Measurements from ENCODE around the gene VPS8.
"Not testable (repeated sequence)": the region's sequence is repeated elsewhere in the genome, so short reads cannot be mapped to it uniquely, and the experiment has no call there.

Gene VPS8

DNA sequence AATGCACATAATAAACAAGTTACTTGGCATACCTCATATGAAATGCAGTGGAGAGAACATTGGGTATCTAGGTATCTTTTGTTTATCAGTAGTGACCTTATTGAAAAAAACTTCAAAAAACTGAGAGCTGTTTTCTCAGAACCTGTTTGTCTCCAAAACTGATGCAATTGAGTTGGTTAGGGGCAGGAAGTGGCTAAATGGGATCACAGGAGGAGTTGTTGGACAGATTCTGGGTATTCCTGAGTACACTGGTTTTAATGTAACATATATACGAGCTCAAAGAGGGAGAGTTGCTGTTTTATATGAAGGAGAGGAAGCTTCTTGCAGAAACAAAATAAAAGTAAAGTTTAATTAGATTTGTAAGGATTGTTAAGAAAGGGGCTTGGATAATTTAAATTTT lies 181.4 kb downstream of the VPS8 start:
- Histone ChIP-seq H3K9ac (ENCODE audit: low read length) (no peak overlapping the region), H3K27me3 (ENCODE audit: control insufficient read depth, insufficient read depth, low read length) (no peaks in the 10 kb centered on the region), H3K9me3 (ENCODE audit: control insufficient read depth, insufficient read depth, low read depth, low read length) (no peaks in the 10 kb centered on the region), H3K4me3 (ENCODE audit: low read depth, low read length) (no peak overlapping the region), H3K36me3 (ENCODE audit: control insufficient read depth, insufficient read depth, low read length) (peaks cover 26% of the 10 kb centered on the region), H3K4me1 (ENCODE audit: control insufficient read depth, insufficient read depth, low read length) (no peaks in the 10 kb centered on the region), H3K27ac (ENCODE audit: low read depth, low read length) (no peak overlapping the region)

DNA sequence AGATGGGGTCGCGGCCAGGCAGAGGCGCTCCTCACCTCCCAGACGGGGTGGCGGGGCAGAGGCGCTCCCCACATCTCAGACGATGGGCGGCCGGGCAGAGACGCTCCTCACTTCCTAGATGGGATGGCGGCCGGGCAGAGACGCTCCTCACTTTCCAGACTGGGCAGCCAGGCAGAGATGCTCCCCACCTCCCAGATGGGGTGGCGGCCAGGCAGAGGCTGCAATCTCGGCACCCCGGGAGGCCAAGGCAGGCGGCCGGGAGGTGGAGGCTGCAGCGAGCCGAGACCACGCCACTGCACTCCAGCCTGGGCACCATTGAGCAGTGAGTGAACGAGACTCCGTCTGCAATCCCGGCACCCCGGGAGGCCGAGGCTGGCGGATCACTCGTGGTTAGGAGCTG lies 191.9 kb downstream of the VPS8 start:
- H3K36me3 ChIP-seq (ENCODE audit: control insufficient read depth, insufficient read depth, low read length) = peaks cover 29% of the 10 kb centered on the region
- H3K4me3 ChIP-seq (ENCODE audit: low read depth, low read length); H3K9me3 ChIP-seq (ENCODE audit: control insufficient read depth, insufficient read depth, low read depth, low read length); H3K27ac ChIP-seq (ENCODE audit: low read depth, low read length); H3K4me1 ChIP-seq (ENCODE audit: control insufficient read depth, insufficient read depth, low read length); H3K27me3 ChIP-seq (ENCODE audit: control insufficient read depth, insufficient read depth, low read length); H3K9ac ChIP-seq (ENCODE audit: low read length): not testable (repeated sequence)

DNA sequence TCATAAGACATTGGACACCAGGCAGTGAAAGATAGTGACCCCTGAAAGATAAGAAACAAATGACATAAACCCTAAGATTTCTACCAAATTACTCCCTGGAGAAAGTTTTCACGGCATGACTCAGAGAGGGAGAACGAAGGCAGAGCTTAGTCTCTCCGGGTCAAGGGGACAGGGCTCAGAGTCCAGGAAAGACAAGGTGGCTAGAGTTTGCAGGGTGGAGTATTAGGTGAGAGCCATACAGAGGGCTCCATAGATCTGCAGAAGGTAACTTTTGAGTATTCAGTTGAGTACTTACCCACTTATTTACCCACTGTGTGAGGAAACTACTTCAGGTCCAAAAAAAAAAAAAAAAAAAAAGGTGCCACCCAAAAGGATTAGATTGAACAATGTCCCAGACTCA lies 197.7 kb downstream of the VPS8 start:
- peaks cover 5% of the 10 kb centered on the region; the same call in 1 of the 2 replicates for H3K36me3 ChIP-seq (ENCODE audit: control insufficient read depth, insufficient read depth, low read length)
- no peak overlapping the region for H3K9ac ChIP-seq (ENCODE audit: low read length)
- no peak overlapping the region for H3K4me3 ChIP-seq (ENCODE audit: low read depth, low read length)
- H3K27me3 ChIP-seq (ENCODE audit: control insufficient read depth, insufficient read depth, low read length) = no peaks in the 10 kb centered on the region
- H3K9me3 ChIP-seq (ENCODE audit: control insufficient read depth, insufficient read depth, low read depth, low read length) = peaks cover 26% of the 10 kb centered on the region
- no peak overlapping the region for H3K27ac ChIP-seq (ENCODE audit: low read depth, low read length)
- no peaks in the 10 kb centered on the region for H3K4me1 ChIP-seq (ENCODE audit: control insufficient read depth, insufficient read depth, low read length)

DNA sequence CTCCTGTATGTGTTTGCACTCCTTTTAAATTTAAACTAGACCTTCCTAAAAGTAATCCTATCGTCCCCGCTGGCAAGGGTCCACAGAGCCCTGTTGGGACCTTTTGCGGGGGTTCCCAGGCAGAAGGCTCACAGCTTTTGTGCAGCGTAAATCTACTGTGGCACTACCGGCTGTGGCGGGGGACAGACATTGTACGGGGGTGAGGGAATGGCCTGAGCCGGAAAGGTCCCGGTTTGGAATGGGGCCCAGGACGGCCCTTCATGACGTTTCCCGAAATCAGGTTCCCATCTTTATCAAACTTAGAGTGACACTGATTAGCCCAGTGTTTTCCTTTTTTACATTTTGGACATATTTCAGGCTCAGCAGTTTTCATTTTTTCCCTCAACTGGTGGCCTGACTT lies 205.6 kb downstream of the VPS8 start:
- not testable (repeated sequence) for H3K4me3 ChIP-seq (ENCODE audit: low read depth, low read length); H3K27ac ChIP-seq (ENCODE audit: low read depth, low read length); H3K36me3 ChIP-seq (ENCODE audit: control insufficient read depth, insufficient read depth, low read length); H3K27me3 ChIP-seq (ENCODE audit: control insufficient read depth, insufficient read depth, low read length); H3K9ac ChIP-seq (ENCODE audit: low read length); H3K4me1 ChIP-seq (ENCODE audit: control insufficient read depth, insufficient read depth, low read length)
- peaks cover 22% of the 10 kb centered on the region for H3K9me3 ChIP-seq (ENCODE audit: control insufficient read depth, insufficient read depth, low read depth, low read length)

DNA sequence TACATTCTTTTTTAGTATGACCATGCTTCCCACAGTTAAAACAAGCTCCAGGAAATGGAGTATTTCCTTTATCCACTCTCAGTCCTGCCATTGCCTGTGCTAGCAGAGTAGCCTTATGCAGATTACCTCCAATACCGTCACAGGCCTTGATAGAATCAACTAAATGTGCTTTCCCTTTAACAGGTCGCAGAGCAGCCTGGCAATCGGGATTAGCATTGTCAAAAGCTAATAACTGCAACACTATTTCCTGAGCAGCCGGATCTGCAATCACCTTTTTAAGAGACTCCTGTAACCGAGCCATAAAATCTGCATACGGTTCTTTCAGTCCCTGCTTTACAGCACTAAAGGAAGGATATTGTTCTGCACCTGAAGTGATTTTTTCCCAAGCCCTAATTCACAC lies 206.0 kb downstream of the VPS8 start:
- H3K4me1 ChIP-seq (ENCODE audit: control insufficient read depth, insufficient read depth, low read length); H3K27me3 ChIP-seq (ENCODE audit: control insufficient read depth, insufficient read depth, low read length); H3K27ac ChIP-seq (ENCODE audit: low read depth, low read length); H3K9ac ChIP-seq (ENCODE audit: low read length); H3K4me3 ChIP-seq (ENCODE audit: low read depth, low read length); H3K36me3 ChIP-seq (ENCODE audit: control insufficient read depth, insufficient read depth, low read length): not testable (repeated sequence)
- H3K9me3 ChIP-seq (ENCODE audit: control insufficient read depth, insufficient read depth, low read depth, low read length) = peaks cover 19% of the 10 kb centered on the region

- H3K27me3 ChIP-seq (ENCODE audit: control insufficient read depth, insufficient read depth, low read length) = no peaks in the 10 kb centered on the region
- no peak overlapping the region for H3K4me3 ChIP-seq (ENCODE audit: low read depth, low read length)
- H3K36me3 ChIP-seq (ENCODE audit: control insufficient read depth, insufficient read depth, low read length) = no peaks in the 10 kb centered on the region
- peaks cover 19% of the 10 kb centered on the region for H3K9me3 ChIP-seq (ENCODE audit: control insufficient read depth, insufficient read depth, low read depth, low read length)
- H3K4me1 ChIP-seq (ENCODE audit: control insufficient read depth, insufficient read depth, low read length) = no peaks in the 10 kb centered on the region
- no peak overlapping the region for H3K27ac ChIP-seq (ENCODE audit: low read depth, low read length)
- no peak overlapping the region for H3K9ac ChIP-seq (ENCODE audit: low read length)
These were observed 209.3 kb downstream of the VPS8 start for GRCh38 chr3:185021256-185021655.

GRCh38 chr3:185024406-185024805 lies 212.4 kb downstream of the VPS8 start:
- H3K27me3 ChIP-seq (ENCODE audit: control insufficient read depth, insufficient read depth, low read length) = no peaks in the 10 kb centered on the region
- no peak overlapping the region for H3K4me3 ChIP-seq (ENCODE audit: low read depth, low read length)
- peaks cover 10% of the 10 kb centered on the region; the same call in 1 of the 2 replicates for H3K9me3 ChIP-seq (ENCODE audit: control insufficient read depth, insufficient read depth, low read depth, low read length)
- no peaks in the 10 kb centered on the region for H3K4me1 ChIP-seq (ENCODE audit: control insufficient read depth, insufficient read depth, low read length)
- H3K36me3 ChIP-seq (ENCODE audit: control insufficient read depth, insufficient read depth, low read length) = no peaks in the 10 kb centered on the region
- H3K27ac ChIP-seq (ENCODE audit: low read depth, low read length) = no peak overlapping the region
- no peak overlapping the region for H3K9ac ChIP-seq (ENCODE audit: low read length)

GRCh38 chr3:185024966-185025365 lies 213.0 kb downstream of the VPS8 start:
- Histone ChIP-seq H3K9me3 (ENCODE audit: control insufficient read depth, insufficient read depth, low read depth, low read length) (peaks cover 5% of the 10 kb centered on the region; the same call in 1 of the 2 replicates), H3K9ac (ENCODE audit: low read length) (no peak overlapping the region), H3K36me3 (ENCODE audit: control insufficient read depth, insufficient read depth, low read length) (no peaks in the 10 kb centered on the region), H3K4me1 (ENCODE audit: control insufficient read depth, insufficient read depth, low read length) (no peaks in the 10 kb centered on the region), H3K27ac (ENCODE audit: low read depth, low read length) (no peak overlapping the region), H3K4me3 (ENCODE audit: low read depth, low read length) (no peak overlapping the region), H3K27me3 (ENCODE audit: control insufficient read depth, insufficient read depth, low read length) (no peaks in the 10 kb centered on the region)

GRCh38 chr3:185028121-185028520 lies 216.2 kb downstream of the VPS8 start:
- Histone ChIP-seq H3K36me3 (ENCODE audit: control insufficient read depth, insufficient read depth, low read length) (peaks cover 4% of the 10 kb centered on the region; the same call in 1 of the 2 replicates), H3K27me3 (ENCODE audit: control insufficient read depth, insufficient read depth, low read length) (no peaks in the 10 kb centered on the region), H3K4me3 (ENCODE audit: low read depth, low read length) (no peak overlapping the region), H3K27ac (ENCODE audit: low read depth, low read length) (no peak overlapping the region), H3K4me1 (ENCODE audit: control insufficient read depth, insufficient read depth, low read length) (no peaks in the 10 kb centered on the region), H3K9ac (ENCODE audit: low read length) (no peak overlapping the region), H3K9me3 (ENCODE audit: control insufficient read depth, insufficient read depth, low read depth, low read length) (no peaks in the 10 kb centered on the region)

DNA sequence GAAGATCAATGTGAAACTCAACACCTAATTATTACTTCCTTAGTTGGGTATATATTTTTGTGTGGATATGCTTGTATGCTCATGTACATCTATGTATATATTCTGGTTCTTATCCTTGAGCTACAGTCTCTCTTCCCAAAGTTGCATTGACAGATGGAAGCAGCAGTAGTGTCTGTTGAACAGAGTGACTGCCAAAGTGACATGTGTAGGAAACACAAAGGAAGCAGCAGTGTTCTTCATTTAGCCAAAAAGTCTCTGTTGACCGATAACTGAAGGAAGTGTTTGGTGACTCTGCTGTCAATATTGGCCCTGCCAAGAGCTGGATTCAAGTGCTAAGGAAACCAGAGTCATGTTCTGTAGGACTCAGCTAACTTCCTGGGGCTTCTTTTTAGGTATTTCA lies 217.1 kb downstream of the VPS8 start:
- H3K4me1 ChIP-seq (ENCODE audit: control insufficient read depth, insufficient read depth, low read length) = no peaks in the 10 kb centered on the region
- no peak overlapping the region for H3K27ac ChIP-seq (ENCODE audit: low read depth, low read length)
- H3K9me3 ChIP-seq (ENCODE audit: control insufficient read depth, insufficient read depth, low read depth, low read length) = no peaks in the 10 kb centered on the region
- peaks cover 4% of the 10 kb centered on the region; the same call in 1 of the 2 replicates for H3K36me3 ChIP-seq (ENCODE audit: control insufficient read depth, insufficient read depth, low read length)
- no peaks in the 10 kb centered on the region for H3K27me3 ChIP-seq (ENCODE audit: control insufficient read depth, insufficient read depth, low read length)
- H3K9ac ChIP-seq (ENCODE audit: low read length) = no peak overlapping the region
- no peak overlapping the region for H3K4me3 ChIP-seq (ENCODE audit: low read depth, low read length)

GRCh38 chr3:185030399-185030798 lies 218.4 kb downstream of the VPS8 start:
- H3K4me3 ChIP-seq (ENCODE audit: low read depth, low read length) = no peak overlapping the region
- no peaks in the 10 kb centered on the region for H3K27me3 ChIP-seq (ENCODE audit: control insufficient read depth, insufficient read depth, low read length)
- H3K36me3 ChIP-seq (ENCODE audit: control insufficient read depth, insufficient read depth, low read length) = peaks cover 4% of the 10 kb centered on the region; the same call in 1 of the 2 replicates
- H3K9me3 ChIP-seq (ENCODE audit: control insufficient read depth, insufficient read depth, low read depth, low read length) = no peaks in the 10 kb centered on the region
- no peak overlapping the region for H3K27ac ChIP-seq (ENCODE audit: low read depth, low read length)
- H3K9ac ChIP-seq (ENCODE audit: low read length) = no peak overlapping the region
- H3K4me1 ChIP-seq (ENCODE audit: control insufficient read depth, insufficient read depth, low read length) = no peaks in the 10 kb centered on the region

DNA sequence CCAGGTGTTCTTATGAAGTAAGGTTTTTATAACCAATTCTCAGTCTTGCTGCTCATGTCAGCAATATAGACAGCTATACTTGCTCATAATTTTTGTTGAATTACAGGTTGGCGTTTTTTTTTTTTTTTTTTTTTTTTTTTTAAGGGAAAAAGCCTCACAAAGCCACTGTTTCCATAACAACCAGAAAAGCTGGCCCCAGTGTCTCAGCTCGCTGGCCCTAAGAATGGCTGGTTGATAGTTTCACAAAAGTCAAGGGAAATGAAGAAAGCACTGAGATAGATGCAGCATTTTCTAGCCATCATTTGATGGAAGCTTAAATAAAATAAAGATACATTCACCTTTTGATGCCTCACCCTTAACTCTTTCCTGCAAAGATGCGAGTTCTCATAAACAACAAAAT lies 219.0 kb downstream of the VPS8 start:
- Histone ChIP-seq H3K36me3 (ENCODE audit: control insufficient read depth, insufficient read depth, low read length) (peaks cover 4% of the 10 kb centered on the region; the same call in 1 of the 2 replicates), H3K27me3 (ENCODE audit: control insufficient read depth, insufficient read depth, low read length) (no peaks in the 10 kb centered on the region), H3K4me1 (ENCODE audit: control insufficient read depth, insufficient read depth, low read length) (no peaks in the 10 kb centered on the region)

More for the DNA sequence above, 219.0 kb downstream of the VPS8 start:
- Histone ChIP-seq H3K27ac (ENCODE audit: low read depth, low read length) (no peak overlapping the region), H3K4me3 (ENCODE audit: low read depth, low read length) (no peak overlapping the region), H3K9ac (ENCODE audit: low read length) (no peak overlapping the region), H3K9me3 (ENCODE audit: control insufficient read depth, insufficient read depth, low read depth, low read length) (no peaks in the 10 kb centered on the region)

Measured in HUES6 (cell line).